ENCODE results near the gene C2CD5.
A peak's percentile ranks its signal among the peaks of the same experiment; 100 is the strongest.

Gene C2CD5

GRCh38 chr12:22415342-22416309, 128.7 kb downstream of the C2CD5 start:
- DNase-seq (ENCODE audit: low read depth in 2 of 2) = no peak

GRCh38 chr12:22414742-22415141, 129.6 kb downstream of the C2CD5 start:
- no peak for DNase-seq (ENCODE audit: low read depth in 2 of 2)

DNA sequence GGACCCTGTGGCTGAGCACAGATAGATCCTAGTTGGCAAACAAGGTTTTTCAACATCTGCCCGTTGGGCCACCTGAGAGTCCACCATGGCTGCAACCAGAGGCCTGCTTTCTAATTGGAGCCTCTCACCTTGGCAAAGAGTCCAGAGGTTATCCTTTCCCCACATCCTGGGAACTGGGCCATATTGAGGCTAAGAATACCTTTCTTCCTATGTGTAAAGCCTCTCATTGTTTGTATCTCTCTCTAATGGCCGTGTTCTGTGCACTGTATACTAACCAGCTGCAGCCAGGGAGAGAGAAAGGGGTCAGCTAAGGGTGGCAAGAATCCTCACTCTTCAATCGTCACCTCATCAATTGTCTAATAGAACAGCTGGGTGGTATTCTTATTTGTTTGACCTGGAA, 130.8 kb downstream of the C2CD5 start:
- no peak for DNase-seq (ENCODE audit: low read depth in 2 of 2)

DNA sequence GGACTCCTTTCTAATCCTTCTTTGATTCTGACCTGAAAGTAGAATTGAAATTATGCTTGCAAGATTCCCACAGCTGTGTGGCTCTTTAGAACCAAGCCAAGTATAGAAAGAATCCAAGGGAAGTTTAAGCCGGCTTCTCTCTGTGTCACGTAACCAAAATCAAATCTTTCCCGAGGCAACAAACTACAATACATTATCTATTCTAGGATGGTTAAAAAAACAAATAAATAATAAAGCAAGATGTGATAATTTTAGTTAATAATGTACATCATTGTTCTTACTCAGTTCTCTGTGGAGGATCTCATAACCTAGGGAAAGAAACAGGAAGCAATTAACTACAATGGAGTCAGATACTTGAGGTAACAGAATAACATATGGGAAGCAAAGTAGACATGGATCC, 131.8 kb downstream of the C2CD5 start:
- DNase-seq (ENCODE audit: low read depth in 2 of 2) = no peak

DNA sequence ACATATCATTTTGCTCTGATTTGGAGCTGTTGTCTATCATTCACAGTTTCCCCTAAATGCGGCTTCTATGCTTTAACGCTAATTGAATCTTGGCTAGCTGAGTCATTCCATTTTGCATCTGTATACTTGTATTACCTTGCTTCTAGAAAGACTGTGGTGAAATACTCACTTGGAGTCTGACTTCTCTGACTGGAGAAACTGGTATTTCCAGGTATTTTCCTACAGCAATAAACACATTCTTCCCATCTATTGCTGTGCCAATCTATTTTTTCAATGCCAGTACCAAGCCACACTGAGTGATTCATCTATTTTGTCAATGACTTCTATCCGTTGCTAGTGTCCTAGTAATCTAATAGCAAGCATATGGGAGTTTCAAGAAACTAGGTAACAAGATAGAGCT, 133.9 kb downstream of the C2CD5 start:
- DNase-seq (ENCODE audit: low read depth in 2 of 2) = no peak

DNA sequence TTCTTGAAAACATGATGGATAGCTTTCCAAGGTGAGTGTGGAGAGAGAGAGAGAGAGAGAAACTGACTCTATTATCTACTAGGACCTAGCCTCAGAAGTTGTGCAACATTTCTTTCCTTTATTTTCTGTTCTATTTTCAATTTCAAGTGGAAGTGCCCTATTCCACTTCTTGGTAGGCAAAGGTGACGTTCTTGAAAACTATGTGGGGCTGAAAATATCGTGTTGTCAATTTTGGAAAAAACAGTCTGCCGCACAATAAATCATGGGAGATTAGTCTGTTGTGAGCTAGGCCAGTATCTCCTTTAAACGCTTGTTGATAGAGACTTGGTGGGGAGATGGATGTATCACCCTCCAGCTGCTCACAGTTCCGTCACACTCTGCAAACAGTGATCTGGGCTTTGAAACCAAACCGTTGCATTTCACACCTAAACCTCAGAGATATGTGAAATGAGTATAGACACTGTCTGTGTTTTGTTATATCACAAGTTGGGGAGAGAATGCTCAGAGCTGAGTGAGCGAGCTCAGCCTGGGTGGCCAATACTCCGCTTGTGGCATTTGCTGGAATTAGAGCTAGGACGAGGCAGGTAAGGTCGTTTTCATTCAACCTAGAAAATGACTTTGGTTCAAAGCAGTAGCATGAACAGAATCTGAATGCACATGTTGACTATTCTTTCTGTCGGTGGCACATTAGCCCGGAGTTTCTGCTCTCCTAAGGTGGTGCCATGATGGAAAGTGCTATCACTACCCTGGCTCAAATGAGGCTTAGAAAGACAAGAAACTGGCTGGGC, 134.8 kb downstream of the C2CD5 start:
- DNase-seq (ENCODE audit: low read depth in 2 of 2) = peak in 1 of 2 donors; percentile 30

DNA sequence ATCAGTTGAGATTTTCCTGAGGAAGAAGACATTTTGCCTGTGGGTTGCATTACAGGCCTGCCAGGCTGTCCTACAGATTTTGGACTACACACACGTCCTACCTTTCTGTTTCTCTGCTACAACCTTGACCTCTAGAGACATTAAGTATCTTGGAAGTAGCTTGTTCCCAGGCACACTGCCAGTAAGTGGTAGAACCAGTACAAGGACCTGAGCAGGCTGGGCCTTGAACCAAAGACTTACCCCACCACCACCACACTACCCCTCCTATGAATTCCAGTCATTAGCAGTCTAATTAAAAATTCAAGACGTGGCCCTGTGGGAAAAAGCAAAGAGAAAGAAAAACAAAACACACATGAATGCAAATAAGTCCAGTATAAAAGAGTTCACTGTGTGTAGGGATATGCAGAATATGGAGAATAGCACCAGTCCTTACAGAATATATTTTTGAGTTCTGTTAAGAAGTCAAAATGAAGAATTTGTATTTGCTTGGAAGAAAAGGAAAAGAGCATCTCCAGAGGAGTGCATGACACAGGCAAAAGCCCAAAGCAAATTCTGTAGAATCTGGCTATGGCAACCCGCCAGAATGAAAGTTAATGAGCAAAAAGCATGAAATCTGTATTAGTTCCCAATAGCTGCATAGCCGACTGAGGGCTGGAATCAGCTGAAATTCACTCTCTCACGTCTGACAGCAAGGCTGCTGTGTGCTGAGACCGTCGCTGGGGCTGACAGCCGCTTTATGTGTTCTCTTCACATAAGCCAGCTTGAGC, 135.5 kb downstream of the C2CD5 start:
- DNase-seq (ENCODE audit: low read depth in 2 of 2) = no peak

DNA sequence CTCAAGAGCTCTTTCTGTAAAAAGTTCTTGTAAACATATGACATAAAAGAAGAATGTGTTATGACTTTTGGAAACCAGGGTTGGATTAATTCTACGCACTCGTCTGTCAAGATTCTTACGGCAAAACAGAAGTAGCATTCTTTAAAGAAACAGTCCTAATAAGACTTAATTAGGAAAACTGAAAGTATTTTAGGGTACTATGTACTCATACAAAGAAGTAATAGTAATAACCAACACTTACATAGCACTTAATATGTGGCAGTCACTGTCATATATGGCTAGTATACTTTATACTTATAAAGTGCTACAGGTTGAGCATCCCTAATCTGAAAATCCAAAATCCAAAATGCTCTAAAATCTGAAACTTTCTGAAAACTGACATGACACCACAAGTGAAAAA, 136.9 kb downstream of the C2CD5 start:
- no peak for DNase-seq (ENCODE audit: low read depth in 2 of 2)

GRCh38 chr12:22406627-22407026, 137.7 kb downstream of the C2CD5 start:
- no peak for DNase-seq (ENCODE audit: low read depth in 2 of 2)

DNA sequence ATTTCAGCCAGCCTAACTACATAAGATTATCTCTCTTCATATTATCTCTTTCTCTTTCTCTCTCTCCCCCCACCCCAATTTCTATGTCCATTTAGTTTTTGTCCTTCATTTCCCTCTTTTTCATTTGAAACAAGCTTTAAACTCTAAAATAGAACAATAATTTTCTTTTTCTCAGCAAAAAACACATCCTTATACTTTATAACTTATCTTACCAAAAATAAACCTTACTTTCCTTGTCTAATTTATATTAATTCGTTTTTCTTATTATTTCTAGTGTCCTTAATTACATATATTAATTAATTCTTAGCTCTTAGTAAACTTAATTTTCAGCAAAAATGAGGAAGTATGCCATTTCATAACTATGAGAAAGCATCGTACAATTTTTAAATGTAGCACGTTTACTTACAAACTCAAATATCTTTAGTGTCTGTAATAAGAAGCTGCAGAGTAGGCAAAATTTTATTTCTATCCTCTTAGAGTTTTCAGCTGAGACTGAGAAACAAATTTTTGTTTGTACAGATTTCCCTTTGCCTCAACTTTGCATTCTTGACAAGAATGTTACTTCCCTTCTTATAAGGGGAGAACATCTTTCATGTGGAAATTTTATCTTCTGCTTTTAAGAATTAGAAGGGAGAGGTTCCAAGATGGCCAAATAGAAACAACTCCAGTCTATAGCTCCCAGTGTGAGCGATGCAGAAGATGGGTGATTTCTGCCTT, 144.7 kb downstream of the C2CD5 start:
- DNase-seq (ENCODE audit: low read depth in 2 of 2) = no peak

Measured in activated CD4-positive, alpha-beta T cell treated with anti-CD3 and anti-CD28 coated beads for 24 hours (primary cell).